Neuronal stem cell (in vitro differentiated cells): ENCODE measurements around the gene HSFX3.
A peak's percentile ranks its signal among the peaks of the same experiment; 100 is the strongest.

Source experiments
- DNase-seq: peaks from one replicate; pipeline ENCODE4 v3.0.0-alpha.2; 2013; ENCODE audit warnings: low spot score
- H2AFZ ChIP-seq: one replicate; pipeline ENCODE4 v1.6.1; 2013; ENCODE audit warnings: mild to moderate bottlenecking, low read length, inconsistent platforms
- H2AK5ac ChIP-seq: 2 replicates; pipeline ENCODE4 v1.6.1; 2013; ENCODE audit warnings: low read depth, mild to moderate bottlenecking, inconsistent platforms, low read length, moderate library complexity, mixed read lengths
- H2BK120ac ChIP-seq: 2 replicates; pipeline ENCODE4 v1.6.1; 2013; ENCODE audit warnings: low read depth, mild to moderate bottlenecking, inconsistent platforms, low read length, moderate library complexity, mixed read lengths
- H2BK12ac ChIP-seq: one replicate; pipeline ENCODE4 v1.6.1; 2013; ENCODE audit warnings: low read length, inconsistent platforms
- H2BK15ac ChIP-seq: 2 replicates; pipeline ENCODE4 v1.6.1; 2013; ENCODE audit warnings: mild to moderate bottlenecking, low read length, inconsistent platforms, mixed read lengths
- H2BK5ac ChIP-seq: one replicate; pipeline ENCODE4 v1.6.1; 2013; ENCODE audit warnings: inconsistent platforms, mild to moderate bottlenecking, low read length, moderate library complexity
- H3K14ac ChIP-seq: one replicate; pipeline ENCODE4 v1.6.1; 2013; ENCODE audit warnings: low read length, inconsistent platforms
- H3K18ac ChIP-seq: 2 replicates; pipeline ENCODE4 v1.6.1; 2013; ENCODE audit warnings: low read length, inconsistent platforms
- H3K23ac ChIP-seq: 2 replicates; pipeline ENCODE4 v1.6.1; 2013; ENCODE audit warnings: low read depth, mild to moderate bottlenecking, mixed read lengths, low read length, inconsistent platforms; ENCODE audit not compliant: poor library complexity
- H3K27ac ChIP-seq: replicated peaks from 3 replicates; pipeline ENCODE4 v1.5.1; 2013; ENCODE audit warnings: low read length, inconsistent platforms
- H3K27me3 ChIP-seq, 3 experiments: 2 replicates each; pipeline ENCODE4 v1.6.1; 2013; ENCODE audit warnings: low read length in 3 of 3, mild to moderate bottlenecking in 2 of 3, inconsistent platforms in 1 of 3, low read depth in 1 of 3, mixed read lengths in 1 of 3, moderate library complexity in 1 of 3; ENCODE audit not compliant: control insufficient read depth in 3 of 3, insufficient read depth in 3 of 3
- H3K36me3 ChIP-seq, 2 donors: replicated peaks in 1 of 2; 2 replicates each; pipeline ENCODE4 v1.6.1; 2013; ENCODE audit warnings: low read length in 2 of 2; ENCODE audit not compliant: control insufficient read depth in 2 of 2, insufficient read depth in 2 of 2
- H3K4ac ChIP-seq: 2 replicates; pipeline ENCODE4 v1.6.1; 2013; ENCODE audit warnings: inconsistent platforms, mild to moderate bottlenecking, low read length, moderate library complexity
- H3K4me1 ChIP-seq, 2 donors: 1 replicate in 1 of 2; 2 replicates in 1 of 2; pipeline ENCODE4 v1.6.1; 2013; ENCODE audit warnings: low read length in 2 of 2, low read depth in 1 of 2; ENCODE audit not compliant: control insufficient read depth in 2 of 2, insufficient read depth in 1 of 2
- H3K4me2 ChIP-seq: one replicate; pipeline ENCODE4 v1.6.1; 2013; ENCODE audit warnings: mild to moderate bottlenecking, low read length, inconsistent platforms; ENCODE audit not compliant: insufficient read depth, poor library complexity, severe bottlenecking
- H3K4me3 ChIP-seq, 2 donors: 2 replicates each; pipeline ENCODE4 v1.5.1; 2013; ENCODE audit warnings: low read length in 2 of 2, mild to moderate bottlenecking in 2 of 2, inconsistent platforms in 1 of 2, moderate library complexity in 1 of 2
- H3K79me1 ChIP-seq: one replicate; pipeline ENCODE4 v1.6.1; 2013; ENCODE audit warnings: low read depth, mild to moderate bottlenecking, inconsistent platforms, low read length, moderate library complexity
- H3K9ac ChIP-seq: one replicate; pipeline ENCODE4 v1.6.1; 2013; ENCODE audit warnings: mild to moderate bottlenecking, low read depth, low read length, inconsistent platforms; ENCODE audit not compliant: poor library complexity
- H3K9me3 ChIP-seq, 2 donors: replicated peaks in 1 of 2; 2 replicates each; pipeline versions ENCODE3 to v1.6.1; 2013; ENCODE audit warnings: low read length in 2 of 2, mild to moderate bottlenecking in 2 of 2, inconsistent platforms in 1 of 2, low read depth in 1 of 2, mixed read lengths in 1 of 2, moderate library complexity in 1 of 2; ENCODE audit not compliant: control insufficient read depth in 2 of 2, insufficient read depth in 1 of 2
- H4K8ac ChIP-seq: one replicate; pipeline ENCODE4 v1.6.1; 2013; ENCODE audit warnings: low read depth, mild to moderate bottlenecking, inconsistent platforms, low read length, moderate library complexity
- H4K91ac ChIP-seq: one replicate; pipeline ENCODE4 v1.6.1; 2013; ENCODE audit warnings: low read length, low read depth, mild to moderate bottlenecking, inconsistent platforms; ENCODE audit not compliant: poor library complexity
- WGBS, 2 donors: extraction: QIAGEN DNeasy Blood & Tissue Kit; methylation state at CpG; one replicate each; pipeline ENCODE4 v1.1.7; 2013; ENCODE audit warnings: missing lambda C conversion rate in 2 of 2, mixed read lengths in 1 of 2; ENCODE audit not compliant: insufficient read length in 2 of 2, insufficient replicate concordance in 1 of 2; ENCODE audit errors: extremely low coverage in 2 of 2; 5-methylcytosine and 5-hydroxymethylcytosine counted together

The HSFX3 gene

DNA sequence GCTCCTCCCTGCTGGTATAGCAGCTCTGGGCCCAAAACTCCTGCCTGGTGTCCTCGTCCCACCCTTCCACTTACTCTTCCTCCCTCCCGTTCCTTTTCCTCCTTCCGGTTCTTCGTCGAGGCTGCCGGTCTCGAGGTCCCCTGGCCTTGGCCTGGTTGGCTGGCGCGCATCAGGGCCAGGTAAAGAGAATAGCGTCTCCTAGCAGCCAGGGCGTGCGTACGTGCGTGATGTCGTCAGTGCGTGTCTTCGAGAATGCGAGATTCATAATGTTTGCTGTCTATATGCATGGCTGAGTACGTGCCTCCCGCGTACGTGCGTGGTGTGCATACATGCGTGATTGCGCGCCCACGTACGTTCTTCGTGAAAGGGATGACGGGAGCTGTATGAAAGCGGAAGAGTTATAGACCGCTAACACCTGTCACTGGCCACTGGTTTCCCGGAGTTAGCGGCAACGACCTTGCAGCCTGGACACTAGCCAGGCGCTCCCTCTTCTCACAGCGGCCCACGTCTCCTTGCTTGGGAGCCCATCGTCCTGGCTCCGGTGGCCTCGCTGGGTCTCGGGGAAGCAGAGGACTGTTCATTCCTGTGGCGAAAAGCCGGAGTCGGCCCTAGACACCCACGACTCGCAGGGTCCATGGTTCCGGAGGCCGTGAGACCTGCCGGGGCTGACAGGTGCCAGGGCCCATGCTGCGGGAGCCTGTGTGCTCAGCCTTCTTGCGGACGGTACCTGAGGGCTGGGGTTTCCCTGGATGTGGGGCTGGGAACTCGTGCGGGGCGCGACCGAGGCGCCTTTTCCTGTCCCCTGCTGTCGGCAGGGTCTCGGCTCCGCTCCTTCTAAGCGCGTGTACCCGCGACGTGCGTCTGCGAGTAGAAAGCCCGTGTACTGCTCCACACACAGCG is 8.9 kb downstream of the HSFX3 start, which contains the start of gene EOLA1:
TSS of gene EOLA1 (plus strand) at position 392 of the 900 bp plus-strand sequence. CDS start 4,619 bp downstream, outside the sequence.
- Histone ChIP-seq H3K23ac (no peak within 1 kb of the TSS), H2BK5ac (peak within 1 kb of the TSS; percentile 39), H3K9me3 (no peaks in the 10 kb centered on the region), H2BK15ac (no peak within 1 kb of the TSS), H3K4ac (no peak within 1 kb of the TSS), H3K9ac (peak within 1 kb of the TSS; percentile 83), H3K36me3 (no peaks in the 10 kb centered on the region), H3K18ac (peak within 1 kb of the TSS; percentile 71), H3K27ac (peak within 1 kb of the TSS; percentile 88), H2BK120ac (no peak within 1 kb of the TSS), H3K14ac (no peak within 1 kb of the TSS), H3K4me2 (peak within 1 kb of the TSS; percentile 83), H3K4me1 (no peaks in the 10 kb centered on the region), H2AK5ac (no peak within 1 kb of the TSS), H4K8ac (no peak within 1 kb of the TSS), H3K79me1 (no peaks in the 10 kb centered on the region), H3K4me3 (peak within 1 kb of the TSS; percentile 57 to 89), H2AFZ (peak within 1 kb of the TSS; percentile 93), H3K27me3 (no peaks in the 10 kb centered on the region), H4K91ac (no peak within 1 kb of the TSS), H2BK12ac (no peak within 1 kb of the TSS)
- WGBS, 2 donors = no CpG with 5 or more reads among the region's 71 CpGs
- no peak for DNase-seq

DNA sequence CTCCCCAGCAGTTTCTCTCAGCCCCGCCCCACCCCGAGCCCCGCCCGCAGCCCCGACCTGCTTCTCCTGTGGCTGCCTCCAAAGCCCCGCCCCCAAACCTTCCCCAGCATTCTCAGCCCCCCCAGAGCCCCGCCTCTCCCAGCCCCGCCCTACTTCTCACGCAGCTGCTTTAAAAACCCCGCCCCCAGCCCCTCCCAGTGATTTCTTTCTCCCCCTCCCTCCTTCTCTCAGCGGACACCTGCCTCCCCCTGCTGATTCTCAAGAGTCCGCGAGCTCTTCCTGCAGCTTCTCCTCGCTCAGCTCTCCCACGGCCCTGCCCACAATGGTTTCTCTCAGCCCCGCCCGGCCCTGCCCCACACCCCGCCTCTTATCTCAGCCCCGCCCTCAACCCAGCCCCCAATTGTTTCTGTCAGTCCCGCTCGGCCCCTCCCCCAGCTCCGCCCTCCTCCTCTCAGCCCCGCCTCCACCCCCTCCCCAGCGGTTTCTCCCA is 9.5 kb downstream of the HSFX3 start:
- no peak overlapping the region for H2AK5ac ChIP-seq
- H3K18ac ChIP-seq = no peak overlapping the region
- no peaks in the 10 kb centered on the region for H3K27me3 ChIP-seq
- H3K23ac ChIP-seq = no peak overlapping the region
- peak overlapping the region; percentile 83 for H3K4me2 ChIP-seq
- DNase-seq = peak; percentile 78
- H3K4me3 ChIP-seq = peak overlapping the region; percentile 57 to 89
- H3K4ac ChIP-seq = no peak overlapping the region
- no peak overlapping the region for H3K14ac ChIP-seq
- no peak overlapping the region for H2BK120ac ChIP-seq
- no peak overlapping the region for H3K9ac ChIP-seq
- H2BK5ac ChIP-seq = peak overlapping the region; percentile 24
- no peak overlapping the region for H4K91ac ChIP-seq
- H2AFZ ChIP-seq = peak overlapping the region; percentile 85
- H2BK15ac ChIP-seq = no peak overlapping the region
- no peak overlapping the region for H2BK12ac ChIP-seq
- H3K27ac ChIP-seq = peak overlapping the region; percentile 88
- H3K36me3 ChIP-seq = no peaks in the 10 kb centered on the region
- H3K79me1 ChIP-seq = no peaks in the 10 kb centered on the region
- H4K8ac ChIP-seq = no peak overlapping the region
- no peaks in the 10 kb centered on the region for H3K4me1 ChIP-seq
- WGBS, 2 donors = no CpG with 5 or more reads among the region's 24 CpGs
- H3K9me3 ChIP-seq = no peaks in the 10 kb centered on the region

DNA sequence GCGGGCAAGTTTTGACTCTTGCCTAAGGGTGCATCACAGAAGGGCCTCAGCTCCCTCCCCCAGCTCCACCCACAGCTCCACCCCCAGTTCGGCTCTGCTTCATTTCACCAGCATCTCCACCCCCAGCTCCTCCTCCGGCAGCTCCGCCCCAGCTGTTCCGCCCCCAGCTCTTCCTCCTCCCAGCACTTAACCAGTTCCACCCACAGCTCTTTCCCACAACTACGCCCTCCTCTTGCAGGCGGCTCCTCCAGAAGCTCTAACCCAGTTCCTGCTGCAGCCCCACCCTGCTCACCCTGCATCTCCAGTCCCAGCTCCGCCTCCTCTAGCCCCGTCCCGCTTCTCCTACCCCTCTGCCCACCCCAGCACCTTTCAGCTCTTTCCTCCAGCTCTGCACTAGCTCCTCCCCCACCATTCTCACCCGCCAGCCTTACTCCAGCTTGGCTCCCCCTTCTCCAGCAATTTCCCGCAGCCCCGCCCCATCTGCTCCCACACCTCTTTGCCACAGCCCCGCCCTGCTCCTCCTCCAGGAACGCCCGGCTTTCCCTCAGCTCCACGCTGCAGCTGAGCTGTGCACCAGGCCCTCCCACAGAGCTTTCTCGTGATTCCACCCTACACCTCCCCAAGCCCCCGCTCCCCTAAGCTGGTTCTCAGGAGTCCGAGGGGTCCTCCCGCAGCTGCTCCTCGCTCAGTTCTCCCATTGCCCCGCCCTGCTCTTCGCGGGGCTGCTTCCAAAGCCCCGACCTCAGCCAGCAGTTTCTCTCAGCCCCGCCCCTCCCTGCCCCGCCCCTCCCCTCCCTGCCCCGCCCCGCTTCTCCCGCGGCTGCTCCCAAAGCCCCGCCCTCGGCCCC is 10.2 kb downstream of the HSFX3 start:
- no peaks in the 10 kb centered on the region for H3K27me3 ChIP-seq
- H3K23ac ChIP-seq = no peak overlapping the region
- H2BK15ac ChIP-seq = no peak overlapping the region
- H3K4ac ChIP-seq = no peak overlapping the region
- no peak overlapping the region for H2BK120ac ChIP-seq
- no peak overlapping the region for H2AK5ac ChIP-seq
- H3K9me3 ChIP-seq = no peaks in the 10 kb centered on the region
- peak overlapping the region; percentile 70 for H3K9ac ChIP-seq
- H4K91ac ChIP-seq = no peak overlapping the region
- H3K4me1 ChIP-seq = no peaks in the 10 kb centered on the region
- peak overlapping the region; percentile 39 for H2BK5ac ChIP-seq
- WGBS, 2 donors = no CpG with 5 or more reads among the region's 34 CpGs
- H3K18ac ChIP-seq = peak overlapping the region; percentile 71
- H3K27ac ChIP-seq = peak overlapping the region; percentile 87
- peak overlapping the region; percentile 93 for H2AFZ ChIP-seq
- DNase-seq = peak; percentile 79
- H3K14ac ChIP-seq = no peak overlapping the region
- H3K4me2 ChIP-seq = peak overlapping the region; percentile 40
- no peak overlapping the region for H2BK12ac ChIP-seq
- H3K4me3 ChIP-seq = peak overlapping the region; percentile 54 to 79
- H3K79me1 ChIP-seq = no peaks in the 10 kb centered on the region
- H3K36me3 ChIP-seq = no peaks in the 10 kb centered on the region
- no peak overlapping the region for H4K8ac ChIP-seq
